Kidney (tissue), 14 donors: Measurements from ENCODE around the gene PSPN. TPM values are rescaled to one million over a fixed set of nuclear protein-coding genes. Genes with fewer than 3 reads are reported as not detected.
A peak's percentile ranks its signal among the peaks of the same experiment; 100 is the strongest.

Source experiments
- DNase-seq, 5 donors: peaks; one replicate each; pipeline ENCODE4 v3.0.0-alpha.2; 2013 to 2020
- FAIRE-seq: peaks from 2 replicates; lab custom pipeline; 2012; peaks lifted over from hg19 to GRCh38; lab: Jason Lieb, UNC
- H3K27ac ChIP-seq, 2 donors: one replicate each; pipeline ENCODE4 v1.7.0; 2013; ENCODE audit warnings: low read depth in 2 of 2, low read length in 2 of 2, inconsistent platforms in 1 of 2
- H3K27me3 ChIP-seq: one replicate; pipeline ENCODE4 v1.7.1; 2013; ENCODE audit warnings: low read length, inconsistent platforms; ENCODE audit not compliant: control insufficient read depth, insufficient read depth
- H3K36me3 ChIP-seq, 3 donors: one replicate each; pipeline versions ENCODE4 v1.7.0 to v1.7.1; 2013; ENCODE audit warnings: low read length in 3 of 3, control low read depth in 1 of 3, inconsistent platforms in 1 of 3; ENCODE audit not compliant: insufficient read depth in 3 of 3, control insufficient read depth in 2 of 3
- H3K4me1 ChIP-seq, 3 donors: one replicate each; pipeline versions ENCODE4 v1.7.0 to v1.7.1; 2013; ENCODE audit warnings: low read length in 3 of 3, inconsistent platforms in 1 of 3, low read depth in 1 of 3; ENCODE audit not compliant: control insufficient read depth in 2 of 3, insufficient read depth in 2 of 3
- H3K4me3 ChIP-seq, 3 donors: one replicate each; pipeline versions ENCODE4 v1.7.0 to v1.8.1; 2013; ENCODE audit warnings: low read length in 3 of 3, control low read depth in 1 of 3, inconsistent platforms in 1 of 3
- H3K9ac ChIP-seq, 3 donors: one replicate each; pipeline versions ENCODE4 v1.7.0 to v1.7.1; 2013; ENCODE audit warnings: low read length in 3 of 3, control low read depth in 1 of 3, inconsistent platforms in 1 of 3
- H3K9me3 ChIP-seq, 3 donors: one replicate each; pipeline versions ENCODE4 v1.7.0 to v1.7.1; 2013; ENCODE audit warnings: low read length in 3 of 3, control low read depth in 1 of 3, inconsistent platforms in 1 of 3; ENCODE audit not compliant: control insufficient read depth in 2 of 3, insufficient read depth in 1 of 3
- intact Hi-C: fragments of 100-400 bp; cut with DNase I; formaldehyde crosslinking; loops from one replicate; pipeline ENCODE4 v1.11.1; 2022
- polyA plus RNA-seq: library from polyadenylated mRNA; stranded (reverse); fragments of 350-450 nt; fragmentation: Illumina TruSeq; extraction: RNeasy Lipid Tissue Mini Kit (QIAGEN cat#74804); gene quantifications from one replicate; pipeline ENCODE4 v1.2.3, GENCODE V29; 2014; ENCODE audit warnings: low read depth, low replicate concordance; ENCODE audit not compliant: insufficient read depth
- total RNA-seq: library from RNA; stranded (reverse); fragmentation: NEBNext Ultra II Directional; extraction: Animal tissue kit (Norgen Biotek cat#: 25700); gene quantifications from one replicate; pipeline ENCODE4 v1.2.1, GENCODE V29; 2021
- TF ChIP-seq, protein P1 (sequence below): IDR thresholded peaks from 3 replicates; pipeline ENCODE4 v1.5.1; 2012; ENCODE audit warnings: mild to moderate bottlenecking, moderate library complexity, borderline replicate concordance; ENCODE audit not compliant: insufficient read depth; ENCODE audit errors: extremely low read depth
- donor health status: control.
- donor health status: control.
- donor health status: control.
- donor health status: control.
- donor health status: control.
- donor health status: DM: yes; HTN: yes; CAD: no.
- donor health status: Normal renal cell carcinoma (clear cell type).

PSPN gene
- total and polyA plus RNA-seq, 2 donors from 2014 or later = 1.9 to 2.0 TPM

DNA sequence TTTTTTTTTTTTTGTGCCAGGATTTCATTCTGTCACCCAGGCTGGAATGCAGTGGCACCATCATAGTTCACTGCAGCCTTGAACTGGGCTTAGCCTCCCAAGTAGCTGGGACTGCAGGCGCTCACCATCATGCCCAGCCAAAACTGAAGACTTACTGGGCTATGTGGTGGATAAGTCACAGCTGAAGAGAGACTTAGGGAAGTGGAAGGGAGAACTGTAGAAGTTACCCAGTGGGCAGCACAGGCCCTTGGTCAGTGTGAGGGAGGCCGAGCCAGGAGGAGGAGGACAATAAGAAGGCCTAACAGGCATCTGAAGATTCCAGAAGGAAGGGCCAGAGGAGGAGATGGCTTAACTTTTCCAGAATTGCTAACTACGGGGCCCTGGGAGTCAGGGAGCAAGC is 4.0 kb upstream of the PSPN start:
- H3K9me3 ChIP-seq = no peaks in the 10 kb centered on the region
- no peak for FAIRE-seq
- no peak for DNase-seq
- TF ChIP-seq, protein P1, sequence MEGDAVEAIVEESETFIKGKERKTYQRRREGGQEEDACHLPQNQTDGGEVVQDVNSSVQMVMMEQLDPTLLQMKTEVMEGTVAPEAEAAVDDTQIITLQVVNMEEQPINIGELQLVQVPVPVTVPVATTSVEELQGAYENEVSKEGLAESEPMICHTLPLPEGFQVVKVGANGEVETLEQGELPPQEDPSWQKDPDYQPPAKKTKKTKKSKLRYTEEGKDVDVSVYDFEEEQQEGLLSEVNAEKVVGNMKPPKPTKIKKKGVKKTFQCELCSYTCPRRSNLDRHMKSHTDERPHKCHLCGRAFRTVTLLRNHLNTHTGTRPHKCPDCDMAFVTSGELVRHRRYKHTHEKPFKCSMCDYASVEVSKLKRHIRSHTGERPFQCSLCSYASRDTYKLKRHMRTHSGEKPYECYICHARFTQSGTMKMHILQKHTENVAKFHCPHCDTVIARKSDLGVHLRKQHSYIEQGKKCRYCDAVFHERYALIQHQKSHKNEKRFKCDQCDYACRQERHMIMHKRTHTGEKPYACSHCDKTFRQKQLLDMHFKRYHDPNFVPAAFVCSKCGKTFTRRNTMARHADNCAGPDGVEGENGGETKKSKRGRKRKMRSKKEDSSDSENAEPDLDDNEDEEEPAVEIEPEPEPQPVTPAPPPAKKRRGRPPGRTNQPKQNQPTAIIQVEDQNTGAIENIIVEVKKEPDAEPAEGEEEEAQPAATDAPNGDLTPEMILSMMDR = no peak
- no peaks in the 10 kb centered on the region for H3K27me3 ChIP-seq
- peaks cover 10 to 33% (median 13%) of the 10 kb centered on the region in 3 donors for H3K36me3 ChIP-seq
- H3K9ac ChIP-seq = no peak overlapping the region
- intact Hi-C loops = no loop called here
- H3K4me3 ChIP-seq = no peak overlapping the region
- peaks cover 0 to 2% (median 0%) of the 10 kb centered on the region in 3 donors for H3K4me1 ChIP-seq
- no peak overlapping the region for H3K27ac ChIP-seq

DNA sequence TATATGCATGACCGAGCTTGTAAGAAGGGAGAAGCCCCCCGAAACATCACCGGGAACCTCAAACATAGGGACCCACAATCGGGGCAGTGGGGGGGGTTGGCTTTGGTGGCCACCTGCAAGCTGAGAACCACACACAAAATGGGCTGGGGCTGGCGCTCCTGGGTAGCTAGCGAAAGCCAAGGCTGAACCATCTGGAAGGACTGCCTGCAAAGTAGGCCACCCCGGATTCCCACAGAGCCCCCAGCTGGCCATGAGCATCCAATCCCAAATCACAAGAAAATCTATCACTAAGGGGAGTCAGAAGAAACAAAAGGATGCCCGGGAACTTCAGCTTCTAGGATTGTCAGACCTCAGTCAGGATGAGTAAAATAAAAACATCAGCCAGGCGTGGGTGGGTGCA is 2.8 kb upstream of the PSPN start:
- TF ChIP-seq, protein P1 = no peak
- FAIRE-seq = no peak
- H3K9ac ChIP-seq = no peak overlapping the region
- intact Hi-C loops = no loop called here
- H3K27me3 ChIP-seq = no peaks in the 10 kb centered on the region
- H3K27ac ChIP-seq = no peak overlapping the region
- peaks cover 0 to 6% (median 0%) of the 10 kb centered on the region in 3 donors for H3K4me1 ChIP-seq
- no peaks in the 10 kb centered on the region for H3K9me3 ChIP-seq
- no peak overlapping the region for H3K4me3 ChIP-seq
- no peak for DNase-seq
- H3K36me3 ChIP-seq = peaks cover 10 to 30% (median 12%) of the 10 kb centered on the region in 3 donors

- Histone ChIP-seq H3K27ac (no peak overlapping the region), H3K9ac (no peak overlapping the region), H3K4me3 (no peak overlapping the region), H3K27me3 (no peaks in the 10 kb centered on the region), H3K36me3 (peaks cover 10 to 25% (median 12%) of the 10 kb centered on the region in 3 donors), H3K4me1 (peaks cover 0 to 6% (median 0%) of the 10 kb centered on the region in 3 donors), H3K9me3 (no peaks in the 10 kb centered on the region)
- TF ChIP-seq, protein P1 = no peak
- DNase-seq (peak; percentile 67 to 92 (median 82)), FAIRE-seq (no peak)
- intact Hi-C loops = no loop called here
These were observed 2.3 kb upstream of the PSPN start for GRCh38 chr19:6378041-6378440.
